ENCODE results near the gene CCDC24. TPM values are rescaled to one million over a fixed set of nuclear protein-coding genes. Genes with fewer than 3 reads are reported as not detected.

Gene CCDC24
- total RNA-seq, 1 donor from 2014 or later: 4.2 TPM

- Histone ChIP-seq H3K9me3 (ENCODE audit: insufficient read depth, low read depth, low read length) (no peaks in the 10 kb centered on the region), H3K79me2 (ENCODE audit: insufficient read depth, low read length) (no peaks in the 10 kb centered on the region), H4K20me1 (ENCODE audit: insufficient read depth, low read length) (no peaks in the 10 kb centered on the region), H3K36me3 (ENCODE audit: insufficient read depth, low read length) (no peaks in the 10 kb centered on the region), H3K27me3 (ENCODE audit: insufficient read depth, low read length) (no peaks in the 10 kb centered on the region), H3K4me3 (ENCODE audit: insufficient read depth, low read depth, low read length) (no peak overlapping the region), H3K4me2 (ENCODE audit: low read length) (no peak overlapping the region), H3K4me1 (ENCODE audit: insufficient read depth, low read length) (no peaks in the 10 kb centered on the region), H2AFZ (ENCODE audit: low read depth, low read length) (no peak overlapping the region), H3K9ac (ENCODE audit: low read length) (no peak overlapping the region), H3K27ac (ENCODE audit: low read depth, low read length) (no peak overlapping the region)
- FAIRE-seq (no peak), DNase-seq (ENCODE audit: low read depth) (no peak)
- peaks cover 2% of the 10 kb centered on the region for H3K27me3 Mint-ChIP-seq (ENCODE audit: low read depth, unreplicated experiment)
- no peaks in the 10 kb centered on the region for H3K9me3 Mint-ChIP-seq (ENCODE audit: unreplicated experiment)
- peaks cover 21% of the 10 kb centered on the region for H3K36me3 Mint-ChIP-seq (ENCODE audit: low read depth, unreplicated experiment)
- no peaks in the 10 kb centered on the region for H3K4me1 Mint-ChIP-seq (ENCODE audit: low read depth, unreplicated experiment)
- no peak overlapping the region for H3K27ac Mint-ChIP-seq (ENCODE audit: unreplicated experiment)
- no peak for TF ChIP-seq EZH2 (IDR thresholded peaks at IDR 0.05; ENCODE audit: insufficient read depth, low read length)
- TF ChIP-seq CTCF (IDR thresholded peaks at IDR 0.05; ENCODE audit: insufficient read depth, low read depth, low read length): no peak
- H3K4me3 Mint-ChIP-seq (ENCODE audit: unreplicated experiment): no peak overlapping the region
These were observed 6.6 kb downstream of the CCDC24 start for GRCh38 chr1:43998000-43998378.

DNA sequence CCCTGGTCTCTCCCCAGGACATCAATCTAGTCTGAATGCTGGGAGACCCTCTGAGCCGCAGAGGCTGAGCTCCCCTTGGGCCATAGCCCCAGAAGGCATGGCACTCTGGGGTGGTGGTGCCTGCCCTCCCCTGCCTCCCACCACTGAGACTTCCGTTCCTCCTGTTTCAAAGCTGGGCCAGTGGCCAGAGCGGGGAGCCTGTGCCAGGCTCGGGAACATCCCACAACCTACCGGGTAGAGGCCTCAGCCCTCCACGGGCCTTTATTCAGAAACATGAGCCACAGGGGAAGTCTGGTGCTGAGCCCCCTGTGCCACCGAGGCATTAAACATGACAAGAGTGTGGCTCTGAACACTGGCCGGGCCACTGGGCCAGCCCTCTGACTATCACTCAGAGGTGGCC, 8.1 kb downstream of the CCDC24 start:
- Mint-ChIP-seq H3K4me1 (ENCODE audit: low read depth, unreplicated experiment) (no peaks in the 10 kb centered on the region), H3K27ac (ENCODE audit: unreplicated experiment) (no peak overlapping the region), H3K9me3 (ENCODE audit: unreplicated experiment) (no peaks in the 10 kb centered on the region), H3K27me3 (ENCODE audit: low read depth, unreplicated experiment) (peaks cover 2% of the 10 kb centered on the region), H3K36me3 (ENCODE audit: low read depth, unreplicated experiment) (peaks cover 23% of the 10 kb centered on the region), H3K4me3 (ENCODE audit: unreplicated experiment) (no peak overlapping the region)
- no peak overlapping the region for H3K27ac ChIP-seq (ENCODE audit: low read depth, low read length)
- no peak overlapping the region for H3K4me2 ChIP-seq (ENCODE audit: low read length)
- H4K20me1 ChIP-seq (ENCODE audit: insufficient read depth, low read length): no peaks in the 10 kb centered on the region
- no peaks in the 10 kb centered on the region for H3K27me3 ChIP-seq (ENCODE audit: insufficient read depth, low read length)
- no peaks in the 10 kb centered on the region for H3K79me2 ChIP-seq (ENCODE audit: insufficient read depth, low read length)
- H2AFZ ChIP-seq (ENCODE audit: low read depth, low read length): no peak overlapping the region
- DNase-seq (ENCODE audit: low read depth) (no peak), FAIRE-seq (no peak)
- TF ChIP-seq CTCF (IDR thresholded peaks at IDR 0.05; ENCODE audit: insufficient read depth, low read depth, low read length): no peak
- TF ChIP-seq EZH2 (IDR thresholded peaks at IDR 0.05; ENCODE audit: insufficient read depth, low read length): no peak
- no peaks in the 10 kb centered on the region for H3K9me3 ChIP-seq (ENCODE audit: insufficient read depth, low read depth, low read length)
- H3K9ac ChIP-seq (ENCODE audit: low read length): no peak overlapping the region
- no peak overlapping the region for H3K4me3 ChIP-seq (ENCODE audit: insufficient read depth, low read depth, low read length)
- no peaks in the 10 kb centered on the region for H3K4me1 ChIP-seq (ENCODE audit: insufficient read depth, low read length)
- no peaks in the 10 kb centered on the region for H3K36me3 ChIP-seq (ENCODE audit: insufficient read depth, low read length)

DNA sequence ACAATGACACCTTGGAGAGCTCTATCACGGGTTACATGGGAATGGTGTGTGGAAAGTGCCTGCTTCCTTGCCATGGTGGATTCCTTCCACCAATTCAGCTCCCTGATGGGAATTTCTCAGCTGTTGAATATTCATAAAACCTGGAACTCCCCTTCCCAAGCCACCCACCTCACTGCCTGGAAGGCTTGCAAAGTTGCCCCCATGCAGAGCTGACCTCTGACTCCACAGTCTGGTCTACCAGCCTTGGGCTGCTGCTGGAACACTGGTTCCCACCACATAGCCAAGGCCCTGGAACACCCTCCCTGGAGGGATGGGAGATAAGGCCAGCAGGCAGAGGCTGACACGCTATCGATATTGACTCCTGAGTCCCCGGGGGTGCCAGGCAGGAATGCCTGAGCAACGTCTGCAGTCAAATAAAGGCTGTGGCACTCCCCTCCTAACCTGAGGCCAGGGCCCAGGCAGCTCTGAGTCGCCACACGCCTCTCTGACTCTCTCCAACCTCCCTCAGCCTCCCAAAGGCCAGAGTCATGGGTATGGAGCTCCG, 8.8 kb downstream of the CCDC24 start:
- no peak for FAIRE-seq
- no peak overlapping the region for H3K27ac Mint-ChIP-seq (ENCODE audit: unreplicated experiment)

More for the DNA sequence above, 8.8 kb downstream of the CCDC24 start:
- TF ChIP-seq EZH2 (IDR thresholded peaks at IDR 0.05; ENCODE audit: insufficient read depth, low read length): no peak
- TF ChIP-seq CTCF (IDR thresholded peaks at IDR 0.05; ENCODE audit: insufficient read depth, low read depth, low read length): no peak
- no peaks in the 10 kb centered on the region for H3K9me3 Mint-ChIP-seq (ENCODE audit: unreplicated experiment)
- no peaks in the 10 kb centered on the region for H3K79me2 ChIP-seq (ENCODE audit: insufficient read depth, low read length)
- H3K4me2 ChIP-seq (ENCODE audit: low read length): no peak overlapping the region
- no peaks in the 10 kb centered on the region for H3K4me1 Mint-ChIP-seq (ENCODE audit: low read depth, unreplicated experiment)
- H3K9me3 ChIP-seq (ENCODE audit: insufficient read depth, low read depth, low read length): no peaks in the 10 kb centered on the region
- no peaks in the 10 kb centered on the region for H4K20me1 ChIP-seq (ENCODE audit: insufficient read depth, low read length)
- H3K36me3 Mint-ChIP-seq (ENCODE audit: low read depth, unreplicated experiment): peaks cover 25% of the 10 kb centered on the region
- no peak overlapping the region for H3K27ac ChIP-seq (ENCODE audit: low read depth, low read length)
- no peaks in the 10 kb centered on the region for H3K36me3 ChIP-seq (ENCODE audit: insufficient read depth, low read length)
- H3K27me3 Mint-ChIP-seq (ENCODE audit: low read depth, unreplicated experiment): peaks cover 2% of the 10 kb centered on the region
- H3K4me1 ChIP-seq (ENCODE audit: insufficient read depth, low read length): no peaks in the 10 kb centered on the region
- DNase-seq (ENCODE audit: low read depth): no peak
- H3K4me3 ChIP-seq (ENCODE audit: insufficient read depth, low read depth, low read length): no peak overlapping the region
- no peak overlapping the region for H2AFZ ChIP-seq (ENCODE audit: low read depth, low read length)
- no peak overlapping the region for H3K9ac ChIP-seq (ENCODE audit: low read length)
- H3K27me3 ChIP-seq (ENCODE audit: insufficient read depth, low read length): no peaks in the 10 kb centered on the region
- H3K4me3 Mint-ChIP-seq (ENCODE audit: unreplicated experiment): no peak overlapping the region
